Duodenal mucosa (tissue), 2 donors: ENCODE data around the gene SRSF2.
"Not testable (repeated sequence)": the region's sequence is repeated elsewhere in the genome, so short reads cannot be mapped to it uniquely, and the experiment has no call there.

ENCODE experiments used
- H3K27ac ChIP-seq: one replicate; pipeline ENCODE4 v1.7.0; 2013; ENCODE audit warnings: low read depth, low read length
- H3K27me3 ChIP-seq, 2 donors: one replicate each; pipeline ENCODE4 v1.7.0; 2013; ENCODE audit warnings: low read length in 2 of 2, control low read depth in 1 of 2; ENCODE audit not compliant: insufficient read depth in 2 of 2, control insufficient read depth in 1 of 2
- H3K36me3 ChIP-seq, 2 donors: one replicate each; pipeline ENCODE4 v1.7.0; 2013; ENCODE audit warnings: low read length in 2 of 2, control low read depth in 1 of 2; ENCODE audit not compliant: insufficient read depth in 2 of 2, control insufficient read depth in 1 of 2
- H3K4me1 ChIP-seq, 2 donors: one replicate each; pipeline ENCODE4 v1.7.0; 2013; ENCODE audit warnings: low read length in 2 of 2, control low read depth in 1 of 2; ENCODE audit not compliant: insufficient read depth in 2 of 2, control insufficient read depth in 1 of 2
- H3K4me3 ChIP-seq, 2 donors: one replicate each; pipeline ENCODE4 v1.7.0; 2013; ENCODE audit warnings: low read length in 2 of 2, low read depth in 1 of 2
- H3K9ac ChIP-seq, 2 donors: one replicate each; pipeline ENCODE4 v1.7.0; 2013; ENCODE audit warnings: low read length in 2 of 2, low read depth in 1 of 2
- H3K9me3 ChIP-seq, 2 donors: one replicate each; pipeline ENCODE4 v1.7.0; 2013; ENCODE audit warnings: low read length in 2 of 2, control low read depth in 1 of 2; ENCODE audit not compliant: control insufficient read depth in 1 of 2

Gene SRSF2

GRCh38 chr17:76739568-76740115, 2.5 kb upstream of the SRSF2 start:
- peaks cover 10 to 32% of the 10 kb centered on the region in 2 donors for H3K36me3 ChIP-seq
- H3K4me1 ChIP-seq, result peaks cover 20 to 21% of the 10 kb centered on the region in 2 donors
- H3K27ac ChIP-seq, H3K9me3 ChIP-seq, H3K9ac ChIP-seq, H3K27me3 ChIP-seq, H3K4me3 ChIP-seq: not testable (repeated sequence)

DNA sequence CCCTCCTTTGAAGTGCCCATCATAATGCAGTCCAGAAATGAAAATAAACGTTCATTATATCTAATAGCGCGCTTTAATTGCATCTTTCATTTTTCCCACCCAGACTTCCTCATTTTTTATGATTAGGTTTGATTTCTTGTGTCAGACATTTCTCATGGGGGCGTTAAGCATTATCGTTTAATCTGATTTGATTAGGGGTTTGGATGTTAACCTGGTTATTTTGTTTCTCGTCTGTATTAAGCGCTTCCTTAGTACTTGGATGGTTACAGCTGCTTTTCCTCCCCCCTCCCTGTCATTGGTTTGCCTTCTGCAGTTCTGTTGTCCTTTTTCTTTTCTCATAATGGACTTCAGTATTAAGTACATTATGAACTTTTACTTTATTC, 1.3 kb upstream of the SRSF2 start:
- Histone ChIP-seq H3K4me1 (peaks cover 31 to 33% of the 10 kb centered on the region in 2 donors), H3K27me3 (no peaks in the 10 kb centered on the region), H3K27ac (no peak overlapping the region), H3K4me3 (peak overlapping the region; percentile 93 to 99), H3K9ac (peak overlapping the region; percentile 87 to 92), H3K9me3 (no peaks in the 10 kb centered on the region), H3K36me3 (peaks cover 21 to 34% of the 10 kb centered on the region in 2 donors)

GRCh38 chr17:76737676-76738467, 741 bp upstream of the SRSF2 start, which contains the start of gene MFSD11:
Gene MFSD11 (plus strand): TSS chr17:76738119. CDS start chr17:76738353, 234 bp downstream.
- peak within 1 kb of the TSS; percentile 95 to 99 for H3K9ac ChIP-seq
- H3K9me3 ChIP-seq, result no peaks in the 10 kb centered on the region
- peaks cover 27 to 38% of the 10 kb centered on the region in 2 donors for H3K36me3 ChIP-seq
- peaks cover 37 to 39% of the 10 kb centered on the region in 2 donors for H3K4me1 ChIP-seq
- no peaks in the 10 kb centered on the region for H3K27me3 ChIP-seq
- peak within 1 kb of the TSS; percentile 95 to 99 for H3K4me3 ChIP-seq
- H3K27ac ChIP-seq, result peak within 1 kb of the TSS; percentile 100

DNA sequence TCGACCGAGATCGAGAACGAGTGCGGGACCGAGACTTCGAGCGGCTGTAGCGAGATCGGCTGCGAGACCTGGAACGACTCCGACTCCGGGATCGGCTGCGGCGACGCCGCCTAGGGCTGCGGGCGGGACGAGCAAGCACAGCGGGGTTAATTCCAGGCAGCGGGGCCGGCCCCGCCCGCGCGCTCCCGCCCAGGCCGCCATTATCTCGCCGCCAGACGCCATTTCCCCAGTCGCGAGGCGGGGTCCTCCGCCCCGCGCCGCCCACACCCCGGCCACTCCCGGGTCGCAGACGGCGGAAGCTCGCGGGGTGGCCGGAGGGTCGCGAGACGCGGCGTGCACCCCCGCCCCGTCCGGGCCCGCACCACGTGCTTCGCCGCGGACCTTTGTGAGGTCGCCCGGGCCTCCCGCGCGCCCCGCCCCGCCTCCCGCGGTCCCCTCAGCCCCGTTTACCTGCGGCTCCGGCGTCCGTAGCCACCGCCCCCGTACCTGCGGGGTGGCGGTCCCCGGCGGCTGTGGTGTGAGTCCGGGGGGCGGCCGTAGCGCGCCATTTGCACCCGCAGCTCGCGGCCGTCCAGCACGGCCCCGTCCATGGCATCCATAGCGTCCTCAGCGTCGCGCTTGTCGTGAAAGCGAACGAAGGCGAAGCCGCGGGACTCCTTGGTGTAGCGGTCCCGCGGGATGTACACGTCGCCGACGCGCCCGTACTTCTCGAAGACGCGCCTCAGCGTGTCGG, 616 bp downstream of the SRSF2 start:
- Histone ChIP-seq H3K4me3 (peak overlapping the region; percentile 95 to 97), H3K27me3 (no peaks in the 10 kb centered on the region), H3K36me3 (peaks cover 34 to 41% of the 10 kb centered on the region in 2 donors), H3K9ac (peak overlapping the region; percentile 95 to 99), H3K9me3 (no peaks in the 10 kb centered on the region), H3K27ac (peak overlapping the region; percentile 97), H3K4me1 (peaks cover 42 to 45% of the 10 kb centered on the region in 2 donors)

GRCh38 chr17:76735586-76736348, 1.4 kb downstream of the SRSF2 start:
- Histone ChIP-seq H3K4me3 (peak overlapping the region; percentile 95 to 97), H3K9ac (peak overlapping the region; percentile 95 to 99), H3K9me3 (no peaks in the 10 kb centered on the region), H3K27ac (peak overlapping the region; percentile 97), H3K36me3 (peaks cover 38 to 47% of the 10 kb centered on the region in 2 donors), H3K27me3 (no peaks in the 10 kb centered on the region), H3K4me1 (peaks cover 42 to 50% of the 10 kb centered on the region in 2 donors)

DNA sequence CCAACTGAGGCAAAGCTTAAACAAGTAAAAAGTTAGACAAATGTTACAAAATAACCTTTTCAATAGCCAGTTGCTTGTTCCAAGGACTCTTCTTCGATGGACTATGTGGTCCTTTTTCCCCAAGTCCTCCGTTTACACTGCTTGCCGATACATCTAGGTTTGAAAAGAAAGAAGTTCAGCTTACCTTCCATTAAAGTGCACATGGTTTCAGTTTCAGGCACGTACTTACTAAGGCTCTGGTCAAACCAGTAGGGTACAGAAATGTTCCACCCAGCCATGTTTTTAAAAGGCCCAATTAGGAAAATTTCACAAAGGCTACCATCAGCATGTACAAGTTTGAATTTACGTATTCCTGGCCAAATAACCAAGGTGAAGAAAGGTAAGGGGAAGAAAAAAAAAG, 2.1 kb downstream of the SRSF2 start:
- Histone ChIP-seq H3K27me3 (no peaks in the 10 kb centered on the region), H3K9ac (peak overlapping the region; percentile 95 to 99), H3K4me3 (peak overlapping the region; percentile 95 to 97), H3K36me3 (peaks cover 38 to 50% of the 10 kb centered on the region in 2 donors), H3K4me1 (peaks cover 42 to 46% of the 10 kb centered on the region in 2 donors), H3K27ac (no peak overlapping the region), H3K9me3 (no peaks in the 10 kb centered on the region)

DNA sequence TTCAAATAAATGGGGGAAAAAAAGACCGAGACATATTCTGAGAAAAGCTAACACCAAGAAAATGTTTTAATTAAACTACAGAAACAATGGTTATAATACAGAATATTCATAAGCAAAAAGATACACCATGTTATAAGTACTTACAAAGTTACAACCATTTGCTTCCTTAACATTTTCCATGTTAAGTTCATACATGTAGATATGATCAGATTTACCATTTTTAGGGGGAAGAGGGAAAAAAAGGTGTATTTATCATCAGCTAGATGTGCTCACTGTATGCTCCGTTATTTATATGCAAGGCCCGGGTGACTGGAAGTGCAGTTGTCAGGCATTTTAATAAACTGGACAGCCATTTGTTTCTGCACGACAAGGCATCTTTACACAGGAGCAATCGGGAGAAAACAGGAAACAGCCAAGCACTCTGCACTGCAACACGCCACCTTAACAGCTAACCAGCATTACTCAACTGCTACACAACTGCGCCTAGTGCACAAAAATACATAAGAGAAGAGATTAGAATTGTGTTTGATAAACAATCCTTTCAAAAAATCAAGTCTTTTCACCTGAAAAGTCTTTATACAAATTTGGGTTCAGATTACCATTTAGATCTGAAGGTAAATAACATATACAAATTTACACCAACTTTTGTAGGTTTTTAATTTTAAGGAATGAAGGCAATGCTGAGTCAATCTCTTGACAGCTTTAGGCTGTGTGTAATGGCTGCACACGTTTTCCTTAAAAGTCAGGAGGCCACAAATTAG, 2.9 kb downstream of the SRSF2 start:
- Histone ChIP-seq H3K27me3 (no peaks in the 10 kb centered on the region), H3K4me1 (peaks cover 43 to 45% of the 10 kb centered on the region in 2 donors), H3K9ac (peak overlapping the region; percentile 95 to 99), H3K27ac (no peak overlapping the region), H3K4me3 (peak overlapping the region; percentile 95 to 97), H3K36me3 (peaks cover 38 to 50% of the 10 kb centered on the region in 2 donors), H3K9me3 (no peaks in the 10 kb centered on the region)

DNA sequence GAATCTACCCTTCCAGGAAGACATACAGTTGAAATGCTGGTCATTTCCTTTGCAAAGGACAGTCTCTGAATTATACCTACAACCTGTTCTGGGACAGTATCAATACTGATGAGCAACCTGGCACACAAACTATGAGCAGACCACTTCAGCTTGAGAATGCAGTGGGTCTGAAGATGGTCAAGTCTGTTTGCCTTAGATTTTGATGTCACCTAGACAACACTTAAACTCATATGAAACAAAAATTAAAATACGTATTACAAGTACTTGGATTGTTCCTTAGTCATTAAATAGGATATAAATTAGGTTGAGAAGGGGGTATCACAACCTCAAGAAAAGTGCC, 3.5 kb downstream of the SRSF2 start:
- H3K9me3 ChIP-seq, result no peaks in the 10 kb centered on the region
- H3K27me3 ChIP-seq, result no peaks in the 10 kb centered on the region
- no peak overlapping the region for H3K27ac ChIP-seq
- H3K36me3 ChIP-seq, result peaks cover 38 to 50% of the 10 kb centered on the region in 2 donors
- peak overlapping the region in 1 of 2 donors; percentile 12 for H3K9ac ChIP-seq
- H3K4me3 ChIP-seq, result peak overlapping the region in 1 of 2 donors; percentile 29
- peaks cover 40 to 41% of the 10 kb centered on the region in 2 donors for H3K4me1 ChIP-seq
